Adrenal gland (tissue), 12 donors: ENCODE results near the gene SPPL2B. TPM values are rescaled to one million over a fixed set of nuclear protein-coding genes. Genes with fewer than 3 reads are reported as not detected.

Experiments
- DNase-seq, 7 donors: peaks; one replicate each; pipeline ENCODE4 v3.0.0-alpha.2; 2019 to 2020
- H3K27ac ChIP-seq, 5 donors: fragments of 200-600 bp; sonication (generic) in 4 of 5; 1 replicate in 3 of 5; 2 replicates in 2 of 5; pipeline versions ENCODE4 v1.5.1 to v1.8.0; 2016 to 2020; ENCODE audit warnings: mild to moderate bottlenecking in 1 of 5
- H3K27me3 ChIP-seq: fragments of 200-600 bp; 2 replicates; pipeline ENCODE4 v1.8.0; 2021
- H3K36me3 ChIP-seq, 2 donors: fragments of 200-600 bp; replicated peaks in 1 of 2; 1 replicate in 1 of 2; 2 replicates in 1 of 2; pipeline versions ENCODE4 v1.5.1 to v1.8.0; 2018 to 2022
- H3K4me1 ChIP-seq, 2 donors: fragments of 200-600 bp; replicated peaks in 1 of 2; 1 replicate in 1 of 2; 2 replicates in 1 of 2; pipeline versions ENCODE4 v1.5.1 to v1.8.0; 2018 to 2021
- H3K4me3 ChIP-seq, 4 donors: fragments of 200-600 bp; sonication (generic) in 3 of 4; one replicate each; pipeline ENCODE4 v1.5.1; 2016 to 2018
- H3K9me3 ChIP-seq, 3 donors: fragments of 200-600 bp; sonication (generic) in 1 of 3; replicated peaks in 1 of 3; 1 replicate in 2 of 3; 2 replicates in 1 of 3; pipeline versions ENCODE4 v1.5.1 to v1.8.0; 2016 to 2021
- POLR2A ChIP-seq, 2 donors: fragments of 450-650 bp; IDR thresholded peaks; one replicate each; pipeline ENCODE4 v1.6.1; 2017; ENCODE audit warnings: antibody characterized with exemption in 2 of 2, mild to moderate bottlenecking in 2 of 2, moderate library complexity in 1 of 2
- WGBS, 4 donors: extraction: QIAGEN DNeasy Blood & Tissue Kit in 2 of 4; methylation state at CpG; one replicate each; pipeline versions ENCODE4 v1.1.5 to v1.1.7; 2013 to 2017; 5-methylcytosine and 5-hydroxymethylcytosine counted together
- intact Hi-C, 2 donors: fragments of 100-400 bp; cut with DNase I; formaldehyde crosslinking; loops; one replicate each; pipeline versions ENCODE4 v1.14.1 to v1.15.0; 2022 to 2023
- polyA plus RNA-seq, 3 donors: library from polyadenylated mRNA; stranded (reverse); fragments of 200-250 nt in 2 of 3; fragments of 350-450 nt in 1 of 3; fragmentation: Illumina TruSeq in 1 of 3; extraction: RNeasy Lipid Tissue Mini Kit (QIAGEN cat#74804) in 1 of 3; gene quantifications; one replicate each; pipeline ENCODE4 v1.2.3, GENCODE V29; 2013 to 2014
- total RNA-seq, 9 donors: library from RNA; depleted of rRNA in 4 of 9; stranded (reverse); fragments of >200 nt in 4 of 9; fragments of 120-200 nt in 1 of 9; fragmentation: NEBNext Ultra II Directional in 1 of 9; extraction: Animal tissue kit (Norgen Biotek cat#: 25700) in 1 of 9; gene quantifications; one replicate each; pipeline versions ENCODE4 v1.1.0 to v1.2.4, GENCODE V29; 2013 to 2023
- TF ChIP-seq, protein P1 (sequence below), 6 experiments: fragments of 450-650 bp in 4 of 6; fragments of 200-600 bp in 2 of 6; sonication (generic) in 1 of 6; IDR thresholded peaks; 1 replicate in 5 of 6; 2 replicates in 1 of 6; pipeline versions ENCODE4 v1.5.1 to v1.8.0; 2016 to 2021; ENCODE audit warnings: antibody characterized with exemption in 6 of 6, mild to moderate bottlenecking in 2 of 6, moderate library complexity in 1 of 6
- donor health status: healthy with polysubstance abuse.
- donor health status: Bipolar disorder and iron deficiency.
- donor health status: DM: yes; HTN: yes; CAD: no.
- donor health status: DM: no; HTN: no; CAD: no.
- donor health status: DM: no; HTN: no; CAD: no.
- donor health status: DM: yes; HTN: yes; CAD: no.

Gene SPPL2B
- total and polyA plus RNA-seq, 12 donors: 3.9 to 208 (median 31.6) TPM

DNA sequence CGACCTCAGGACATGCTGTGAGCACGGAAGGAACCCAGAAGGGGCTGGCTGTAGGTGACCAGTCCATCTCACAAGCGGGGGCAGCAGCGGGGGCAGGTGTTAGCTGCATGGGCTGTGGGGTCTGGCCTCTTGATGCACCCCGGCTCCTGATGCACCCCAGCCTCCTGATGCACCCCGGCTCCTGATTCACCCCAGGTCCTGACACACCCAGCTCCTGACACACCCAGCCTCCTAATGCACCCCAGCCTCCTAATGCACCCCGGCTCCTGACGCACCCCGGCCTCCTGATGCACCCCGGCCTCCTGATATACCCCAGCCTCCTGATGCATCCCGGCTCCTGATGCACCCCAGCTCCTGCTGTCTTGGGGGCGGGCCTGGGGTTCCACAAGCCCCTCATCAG, 7.5 kb upstream of the SPPL2B start:
- no peaks in the 10 kb centered on the region for H3K27me3 ChIP-seq
- DNase-seq: no peak
- H3K4me3 ChIP-seq: no peak overlapping the region
- H3K36me3 ChIP-seq: peaks cover 0 to 29% of the 10 kb centered on the region in 2 donors
- no peaks in the 10 kb centered on the region for H3K9me3 ChIP-seq
- no peak for TF ChIP-seq POLR2A (IDR thresholded peaks at IDR 0.05)
- TF ChIP-seq, protein P1, sequence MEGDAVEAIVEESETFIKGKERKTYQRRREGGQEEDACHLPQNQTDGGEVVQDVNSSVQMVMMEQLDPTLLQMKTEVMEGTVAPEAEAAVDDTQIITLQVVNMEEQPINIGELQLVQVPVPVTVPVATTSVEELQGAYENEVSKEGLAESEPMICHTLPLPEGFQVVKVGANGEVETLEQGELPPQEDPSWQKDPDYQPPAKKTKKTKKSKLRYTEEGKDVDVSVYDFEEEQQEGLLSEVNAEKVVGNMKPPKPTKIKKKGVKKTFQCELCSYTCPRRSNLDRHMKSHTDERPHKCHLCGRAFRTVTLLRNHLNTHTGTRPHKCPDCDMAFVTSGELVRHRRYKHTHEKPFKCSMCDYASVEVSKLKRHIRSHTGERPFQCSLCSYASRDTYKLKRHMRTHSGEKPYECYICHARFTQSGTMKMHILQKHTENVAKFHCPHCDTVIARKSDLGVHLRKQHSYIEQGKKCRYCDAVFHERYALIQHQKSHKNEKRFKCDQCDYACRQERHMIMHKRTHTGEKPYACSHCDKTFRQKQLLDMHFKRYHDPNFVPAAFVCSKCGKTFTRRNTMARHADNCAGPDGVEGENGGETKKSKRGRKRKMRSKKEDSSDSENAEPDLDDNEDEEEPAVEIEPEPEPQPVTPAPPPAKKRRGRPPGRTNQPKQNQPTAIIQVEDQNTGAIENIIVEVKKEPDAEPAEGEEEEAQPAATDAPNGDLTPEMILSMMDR (IDR thresholded peaks at IDR 0.05): no peak
- intact Hi-C loops: no loop called here
- WGBS, 4 donors: 90 to 98% (median 94%) methylated on average over 8 to 12 of the region's 12 CpGs
- no peak overlapping the region for H3K27ac ChIP-seq
- no peaks in the 10 kb centered on the region for H3K4me1 ChIP-seq

DNA sequence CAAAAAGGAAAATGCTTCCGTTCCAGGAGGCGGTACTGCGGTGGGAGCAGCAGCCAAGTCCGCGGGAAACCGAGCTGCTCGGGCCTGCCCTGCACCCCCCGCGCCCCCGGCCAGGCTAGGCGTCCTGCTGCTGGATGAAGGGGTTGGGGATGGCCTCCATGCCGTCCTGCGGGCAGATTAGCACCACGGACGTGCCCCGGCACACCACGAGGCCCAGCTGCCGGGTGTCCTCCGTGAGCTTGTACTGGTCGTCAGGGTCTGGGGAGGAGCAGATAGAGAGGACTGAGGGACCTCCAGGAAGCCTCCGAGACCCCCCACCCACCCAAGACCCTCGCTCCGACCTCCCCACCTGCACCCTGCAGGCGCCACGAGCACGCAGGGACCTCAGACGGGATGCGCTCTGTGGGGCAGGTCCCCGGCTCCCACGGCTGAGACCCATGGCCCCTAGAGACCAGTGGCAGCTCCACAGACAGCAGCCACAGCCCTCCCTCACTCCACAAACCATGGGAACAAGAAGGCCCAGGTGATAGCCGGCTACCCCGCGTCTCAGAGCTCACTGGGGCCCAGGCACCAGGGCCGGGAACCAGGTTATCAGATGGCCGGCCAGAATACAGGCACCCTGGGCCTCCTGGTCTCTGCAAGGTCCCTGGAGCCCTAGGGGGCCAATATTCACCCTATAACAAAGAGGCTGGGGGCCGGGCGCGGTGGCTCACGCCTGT, 6.8 kb upstream of the SPPL2B start:
- Histone ChIP-seq H3K27ac (no peak overlapping the region), H3K36me3 (peaks cover 0 to 29% of the 10 kb centered on the region in 2 donors), H3K4me3 (no peak overlapping the region), H3K27me3 (no peaks in the 10 kb centered on the region), H3K9me3 (no peaks in the 10 kb centered on the region), H3K4me1 (no peaks in the 10 kb centered on the region)
- no peak for TF ChIP-seq POLR2A (IDR thresholded peaks at IDR 0.05)
- TF ChIP-seq, protein P1 (IDR thresholded peaks at IDR 0.05): no peak
- intact Hi-C loops: no loop called here
- DNase-seq: no peak
- WGBS, 4 donors: 90 to 94% (median 91%) methylated on average over 22 to 39 of the region's 39 CpGs

DNA sequence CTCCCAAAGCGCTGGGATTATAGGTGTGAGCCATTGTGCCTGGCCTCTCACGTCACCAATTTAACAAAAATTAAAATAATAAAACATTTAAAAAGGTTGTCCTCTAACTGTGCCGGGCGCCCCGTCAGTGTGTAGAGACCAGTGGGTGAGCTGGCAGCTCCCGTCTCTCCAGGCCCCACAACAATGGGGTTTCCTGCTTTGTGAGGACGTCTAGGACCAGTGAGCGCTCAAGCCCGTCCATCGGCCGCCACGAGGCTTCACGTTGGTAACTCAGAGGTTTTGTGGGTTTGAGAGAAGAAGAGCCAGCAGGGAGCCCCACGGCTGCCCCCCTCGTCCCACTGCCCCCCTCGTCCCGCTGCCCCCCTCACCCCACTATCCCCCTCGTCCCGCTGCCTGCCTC, 4.8 kb upstream of the SPPL2B start:
- H3K27me3 ChIP-seq: no peaks in the 10 kb centered on the region

DNA sequence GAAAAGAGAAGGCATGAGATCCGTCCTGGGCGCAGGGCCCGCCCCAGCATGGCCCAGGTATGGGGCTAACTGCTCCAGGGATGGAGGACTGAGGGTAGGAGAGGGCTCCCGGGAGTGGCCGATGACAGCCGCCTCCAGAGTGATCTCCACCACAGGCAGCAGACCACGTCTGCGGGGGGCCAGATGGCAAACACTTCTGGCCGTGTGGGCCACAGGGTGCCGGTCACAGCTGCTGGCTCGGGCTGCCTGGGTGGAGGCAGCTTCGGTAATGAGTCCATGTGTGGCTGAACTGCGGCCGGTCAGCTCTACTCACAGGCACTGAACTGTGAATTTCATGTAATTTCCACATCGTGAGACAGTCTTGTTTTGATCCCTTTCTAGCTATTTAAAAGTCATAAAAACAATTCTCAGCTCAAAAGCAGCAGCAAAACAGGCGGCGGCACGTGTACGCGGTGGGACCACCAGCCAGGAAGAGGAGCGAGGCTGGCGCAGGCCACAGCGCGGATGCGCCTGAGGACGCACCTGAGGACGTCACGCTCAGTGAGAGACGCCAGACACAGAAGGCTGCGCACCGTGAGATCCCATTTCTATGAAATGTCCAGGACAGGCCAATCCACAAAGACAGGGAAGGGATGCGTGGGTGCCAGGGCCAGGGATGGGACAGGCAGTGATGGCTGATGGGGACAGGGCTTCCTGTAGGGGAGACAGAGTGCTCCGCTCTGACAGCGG, 4.1 kb upstream of the SPPL2B start:
- TF ChIP-seq, protein P1 (IDR thresholded peaks at IDR 0.05): no peak
- TF ChIP-seq POLR2A (IDR thresholded peaks at IDR 0.05): no peak

More for the DNA sequence above, 4.8 kb upstream of the SPPL2B start:
- H3K4me1 ChIP-seq: peaks cover 6 to 14% of the 10 kb centered on the region in 2 donors
- 85 to 93% (median 90%) methylated on average over 16 to 19 of the region's 19 CpGs for WGBS, 4 donors
- no peak for DNase-seq
- H3K9me3 ChIP-seq: no peaks in the 10 kb centered on the region
- TF ChIP-seq, protein P1 (IDR thresholded peaks at IDR 0.05): no peak
- no peak for TF ChIP-seq POLR2A (IDR thresholded peaks at IDR 0.05)
- intact Hi-C loops: no loop called here
- H3K4me3 ChIP-seq: no peak overlapping the region
- H3K36me3 ChIP-seq: peaks cover 0 to 29% of the 10 kb centered on the region in 2 donors
- H3K27ac ChIP-seq: no peak overlapping the region

More for the DNA sequence above, 4.1 kb upstream of the SPPL2B start:
- Histone ChIP-seq H3K27ac (no peak overlapping the region), H3K9me3 (no peaks in the 10 kb centered on the region), H3K27me3 (no peaks in the 10 kb centered on the region), H3K4me3 (no peak overlapping the region), H3K4me1 (peaks cover 11 to 21% of the 10 kb centered on the region in 2 donors), H3K36me3 (peaks cover 0 to 29% of the 10 kb centered on the region in 2 donors)
- intact Hi-C loops: no loop called here
- WGBS, 4 donors: 88 to 91% (median 90%) methylated on average over 32 to 34 of the region's 34 CpGs
- no peak for DNase-seq
